Inflammatory macrophage (primary cell): ENCODE results near the gene BOD1.
A peak's percentile ranks its signal among the peaks of the same experiment; 100 is the strongest.
"Not testable (repeated sequence)": the region's sequence is repeated elsewhere in the genome, so short reads cannot be mapped to it uniquely, and the experiment has no call there.

ENCODE experiments used
- DNase-seq, 2 donors: peaks; one replicate each; pipeline ENCODE4 v3.0.0-alpha.2; 2020 to 2022

Gene BOD1

DNA sequence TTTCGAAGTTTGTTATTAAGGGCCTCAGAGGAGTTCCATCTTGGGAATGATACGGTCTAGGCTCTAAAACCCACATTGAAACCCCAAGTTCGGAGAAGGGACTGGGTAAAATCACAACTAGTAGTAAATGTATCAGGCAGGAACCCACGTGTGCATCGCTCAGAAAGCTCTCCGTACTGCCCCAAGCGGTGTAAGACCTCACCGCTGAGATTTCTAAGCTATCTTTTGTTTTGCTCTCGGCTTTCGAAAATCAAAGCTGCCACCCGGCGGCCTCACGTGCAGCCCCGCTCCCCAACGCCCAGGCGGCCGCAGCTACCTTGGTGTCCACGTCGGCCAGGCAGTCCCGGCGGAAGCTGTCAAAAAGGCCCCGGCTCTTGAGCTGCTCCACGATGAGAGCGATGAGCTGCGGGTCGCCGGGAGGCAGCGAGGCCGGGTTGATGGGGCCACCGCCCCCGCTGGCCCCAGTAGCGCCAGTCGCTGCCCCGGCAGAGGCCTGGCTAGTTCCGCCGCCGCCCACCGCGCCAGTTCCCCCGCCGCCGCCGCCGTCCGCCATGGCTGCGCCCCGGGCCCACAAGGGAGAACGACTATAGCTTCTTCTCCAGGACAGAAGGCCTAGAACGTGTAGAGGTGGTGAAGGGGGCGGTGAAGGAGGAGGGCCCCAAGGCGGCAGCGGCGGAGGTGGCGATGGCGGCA lies 420 bp downstream of the BOD1 start:
- peak; percentile 69 to 76 for DNase-seq

DNA sequence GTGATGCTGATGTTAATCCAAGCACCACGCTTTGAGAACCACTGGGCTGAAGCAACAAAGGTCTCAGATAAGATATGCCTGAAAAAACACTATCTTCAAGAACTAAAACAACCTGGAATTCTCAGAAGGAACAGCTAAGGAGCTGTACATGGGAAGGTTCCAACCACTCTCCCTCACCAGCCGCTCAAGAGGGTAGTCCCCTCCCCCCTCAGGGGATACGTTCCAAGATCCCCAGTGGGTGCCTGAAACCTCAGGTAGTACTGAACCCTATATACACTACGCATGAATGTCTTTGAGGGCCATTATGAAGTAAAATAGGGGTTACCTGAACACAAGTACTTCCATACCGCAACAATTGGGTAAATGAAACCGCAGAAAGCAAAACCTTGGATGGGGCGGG lies 1.9 kb downstream of the BOD1 start:
- DNase-seq, result no peak

DNA sequence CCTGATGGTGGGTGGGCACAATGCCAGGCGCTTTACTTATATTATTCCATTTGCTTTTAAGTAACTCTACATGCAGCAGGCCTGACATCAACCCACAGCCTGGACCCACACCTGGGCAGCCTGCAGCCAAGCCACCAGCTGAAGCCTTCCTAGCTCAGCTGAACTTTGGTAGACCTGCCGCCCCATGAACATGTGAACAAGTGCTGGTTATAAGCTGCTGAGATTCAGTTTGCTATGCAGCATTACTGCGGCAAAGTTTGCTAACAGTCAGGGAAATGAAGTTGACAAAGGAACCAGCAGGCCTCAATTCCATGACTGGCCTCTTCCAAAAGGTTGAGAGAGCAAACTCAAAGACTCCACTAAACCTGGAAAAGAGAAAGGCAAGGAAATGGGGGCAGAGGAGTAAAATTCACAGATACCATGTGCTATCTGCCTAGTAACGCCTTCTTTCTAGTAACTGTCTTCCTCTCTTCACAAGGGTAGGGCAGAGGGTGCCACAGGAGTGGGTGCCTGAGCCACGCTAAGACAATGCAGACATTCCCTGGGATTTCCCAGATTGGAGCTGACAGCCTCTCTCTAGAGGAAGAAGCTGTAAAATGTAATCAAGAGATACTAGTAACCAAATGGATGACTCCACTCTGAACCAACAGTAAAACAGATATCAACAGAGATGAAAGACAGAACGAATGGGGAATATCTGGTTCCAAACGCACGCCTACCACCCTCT lies 2.9 kb downstream of the BOD1 start:
- no peak for DNase-seq

DNA sequence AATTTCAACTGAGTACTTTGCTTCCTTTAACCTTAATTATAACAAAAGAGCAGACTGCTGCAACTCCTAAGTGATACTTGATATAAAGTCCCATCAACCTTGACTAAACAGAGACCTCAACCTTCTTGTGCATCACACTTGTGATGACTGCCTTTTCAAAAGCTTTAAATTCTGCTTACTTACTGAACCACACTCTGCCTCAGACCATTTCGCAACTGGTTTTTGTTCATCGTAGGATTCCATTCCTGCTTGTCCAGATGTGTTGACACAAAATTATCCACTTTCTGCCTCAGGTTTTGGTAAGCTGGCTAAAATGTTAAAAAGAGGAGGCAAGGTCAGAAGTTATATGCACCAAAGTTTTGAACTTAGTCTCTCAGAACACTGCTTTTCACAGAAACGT lies 3.5 kb downstream of the BOD1 start:
- no peak for DNase-seq

DNA sequence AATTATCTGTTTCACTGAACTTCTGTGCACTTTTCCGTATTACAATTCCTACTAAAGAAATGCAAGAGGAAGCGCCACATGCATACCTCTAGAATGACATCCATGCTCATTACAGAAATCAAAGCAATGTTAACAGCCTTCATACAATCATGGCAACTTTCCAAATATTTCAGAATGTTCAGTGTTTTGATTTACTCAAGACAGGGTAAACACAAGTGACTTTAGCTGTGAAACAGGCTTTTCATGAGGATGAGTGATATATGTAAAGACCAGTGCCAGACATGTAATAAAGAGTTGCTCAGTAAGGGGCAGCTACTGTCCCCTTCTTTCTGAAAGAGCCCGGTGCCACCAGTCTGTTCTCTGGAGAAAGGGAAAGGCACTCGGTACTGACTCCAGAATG lies 4.7 kb downstream of the BOD1 start:
- no peak for DNase-seq

DNA sequence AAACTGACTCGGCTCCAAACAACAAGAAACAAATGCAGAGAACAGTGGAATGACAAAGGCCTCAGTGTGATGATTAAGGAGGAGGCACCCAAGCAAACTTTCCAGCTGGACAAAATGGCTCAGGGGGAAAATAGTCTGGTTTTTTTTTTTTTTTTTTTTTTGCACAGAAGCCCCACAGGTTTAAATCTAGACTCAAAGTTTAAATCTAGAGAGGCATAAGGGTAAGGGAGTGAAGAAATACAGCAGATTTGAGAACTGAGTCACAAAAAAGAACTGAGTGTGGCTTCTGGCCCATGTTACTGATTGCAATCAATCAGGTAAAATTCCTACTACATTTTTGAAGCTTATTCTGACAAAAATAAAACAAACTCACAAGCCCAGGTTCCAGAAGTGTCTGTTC lies 12.3 kb downstream of the BOD1 start:
- no peak for DNase-seq

DNA sequence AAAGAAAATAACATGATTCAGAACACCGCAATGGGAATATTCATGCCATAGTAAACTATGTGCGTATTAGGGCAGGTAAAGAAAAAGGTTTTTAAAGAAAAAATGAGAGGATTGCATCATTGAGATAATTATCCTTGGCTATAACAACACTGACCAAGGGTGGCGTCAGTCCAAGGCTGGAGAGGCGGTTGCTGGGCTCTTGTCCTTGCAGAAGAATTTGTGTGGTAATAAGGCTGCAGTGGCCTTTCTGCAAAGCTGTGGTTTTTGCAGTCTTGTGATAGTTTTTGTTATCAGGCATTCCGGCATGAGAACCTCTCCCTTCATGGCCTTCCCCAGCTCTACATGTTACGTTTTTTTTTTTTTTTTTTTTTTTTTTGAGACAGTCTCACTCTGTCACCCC lies 14.0 kb downstream of the BOD1 start:
- DNase-seq, result peak; percentile 9 to 18

DNA sequence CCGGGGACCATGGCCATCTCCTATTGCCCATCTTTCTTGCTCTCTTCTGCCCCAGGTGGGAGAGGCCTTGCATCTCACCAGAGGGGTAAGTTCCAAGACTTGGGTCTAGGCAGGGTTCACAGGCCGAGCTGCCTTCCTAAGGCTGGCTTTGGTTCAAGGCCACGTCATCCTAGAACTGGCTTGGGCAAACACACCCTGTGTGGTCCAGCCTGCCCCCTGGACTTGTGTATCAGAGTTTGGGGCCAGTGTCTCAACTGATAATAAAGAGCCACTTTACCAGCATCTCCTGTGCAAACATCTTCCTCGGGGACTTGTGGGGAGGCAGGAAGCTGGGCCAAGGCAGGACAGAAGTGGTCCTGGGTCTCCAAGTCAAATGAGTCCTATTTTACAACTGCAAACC lies 17.8 kb downstream of the BOD1 start:
- no peak for DNase-seq

DNA sequence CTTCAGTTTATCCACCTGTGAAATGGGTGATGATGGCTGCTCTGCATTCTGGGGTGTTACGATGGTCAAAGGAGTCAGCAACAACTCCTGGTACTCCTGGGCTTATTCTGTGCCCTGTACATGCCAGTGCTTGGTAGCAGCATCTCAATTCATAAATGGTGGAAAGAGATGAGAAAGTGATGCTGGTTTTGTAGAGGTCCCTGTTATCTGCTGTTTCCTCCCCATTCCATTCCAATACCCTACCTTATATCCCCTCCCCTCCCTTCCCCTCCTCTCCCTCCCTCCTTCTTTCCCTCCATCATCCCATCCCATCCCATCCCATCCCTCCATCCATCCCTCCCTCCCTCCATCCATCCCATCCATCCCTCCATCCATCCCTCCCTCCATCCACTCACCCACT lies 19.1 kb downstream of the BOD1 start:
- DNase-seq, result no peak

DNA sequence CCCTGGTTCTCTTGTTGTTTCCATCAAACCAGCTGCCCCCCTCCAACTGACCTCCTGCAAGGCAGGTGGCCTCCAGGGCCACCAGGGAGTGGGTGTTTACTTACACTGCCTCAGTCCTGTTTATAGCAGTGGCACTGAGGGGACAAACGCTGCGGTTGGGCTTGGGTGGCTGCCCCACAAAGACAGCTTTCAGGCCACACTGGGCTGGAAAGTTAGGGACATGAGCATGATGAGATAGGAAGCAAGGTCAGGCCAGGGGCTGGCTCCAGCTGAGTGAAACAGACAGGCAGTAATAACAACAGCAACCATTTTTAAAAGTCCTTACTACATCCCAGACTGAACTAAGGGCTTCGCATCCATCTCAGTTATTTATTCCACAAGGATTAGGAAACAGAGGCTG lies 20.6 kb downstream of the BOD1 start:
- DNase-seq, result no peak

DNA sequence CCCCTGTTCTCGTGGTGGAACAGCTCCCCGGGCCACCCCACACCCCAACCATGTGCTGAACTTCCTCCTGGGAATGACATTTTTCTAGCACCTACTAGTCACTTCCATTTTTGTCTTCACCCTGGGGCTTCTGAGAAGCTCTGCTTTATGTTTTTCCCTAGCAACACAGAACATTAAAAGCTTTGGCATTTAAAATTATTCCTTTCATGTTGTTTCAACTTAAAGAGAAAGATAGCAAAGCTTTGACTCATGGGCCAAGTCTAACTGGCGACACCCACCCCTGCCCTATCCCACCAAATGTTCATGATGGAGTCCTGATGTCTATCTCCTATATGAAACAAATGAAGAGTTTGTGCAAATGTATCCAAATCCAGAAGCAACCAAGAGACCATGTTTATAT lies 22.4 kb downstream of the BOD1 start:
- DNase-seq, result no peak

DNA sequence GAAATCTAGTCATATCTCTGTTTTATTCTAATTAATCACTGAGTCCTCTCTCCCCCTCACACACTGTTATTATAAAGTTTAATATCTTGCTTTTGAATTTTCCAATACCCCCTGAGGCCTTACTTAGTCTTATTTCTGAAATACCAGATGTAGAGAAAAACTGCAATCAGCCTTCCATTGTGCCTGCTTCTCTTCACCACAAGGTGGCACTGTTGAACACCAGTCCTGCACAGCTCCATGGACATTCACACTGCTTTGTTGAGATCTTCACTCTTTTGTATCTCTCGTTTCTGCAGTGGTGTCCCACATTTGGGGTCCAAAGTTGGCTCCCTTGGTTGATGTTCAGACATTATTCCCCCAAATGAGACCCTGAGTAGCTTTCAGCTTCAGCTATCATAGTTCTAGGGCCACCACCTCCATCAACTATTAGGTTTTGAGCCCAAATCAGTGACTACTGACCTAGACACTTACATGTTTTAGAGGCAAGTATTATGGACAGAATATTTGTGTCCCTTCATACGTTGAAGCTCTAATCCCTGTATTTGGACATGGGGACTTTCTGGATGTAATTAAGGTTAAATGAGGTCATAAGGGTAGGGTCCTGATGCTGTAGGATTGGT lies 24.3 kb downstream of the BOD1 start:
- DNase-seq, result peak; percentile 24 to 33

DNA sequence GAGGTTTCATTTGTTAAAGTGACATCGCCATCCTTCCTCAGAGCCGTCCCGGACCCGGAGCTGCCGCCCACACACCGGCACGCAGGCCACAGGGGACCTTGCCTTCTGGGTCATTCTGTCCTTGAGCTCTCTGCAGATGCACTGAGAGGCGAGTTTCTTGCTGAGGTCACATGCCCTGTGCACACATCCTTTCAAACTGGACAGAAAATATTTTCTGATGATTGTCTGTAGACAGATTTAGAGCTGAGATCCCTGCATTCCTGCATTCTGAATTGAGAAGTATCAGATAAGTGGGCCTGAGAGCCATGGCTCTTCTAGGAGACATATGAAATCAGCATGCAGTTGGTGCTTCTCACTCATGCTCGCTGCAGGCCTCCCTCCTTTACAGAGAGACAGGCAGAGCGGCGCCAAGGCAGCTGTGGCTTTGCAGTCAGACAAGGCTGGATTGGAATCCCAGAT lies 25.4 kb downstream of the BOD1 start:
- no peak for DNase-seq

DNA sequence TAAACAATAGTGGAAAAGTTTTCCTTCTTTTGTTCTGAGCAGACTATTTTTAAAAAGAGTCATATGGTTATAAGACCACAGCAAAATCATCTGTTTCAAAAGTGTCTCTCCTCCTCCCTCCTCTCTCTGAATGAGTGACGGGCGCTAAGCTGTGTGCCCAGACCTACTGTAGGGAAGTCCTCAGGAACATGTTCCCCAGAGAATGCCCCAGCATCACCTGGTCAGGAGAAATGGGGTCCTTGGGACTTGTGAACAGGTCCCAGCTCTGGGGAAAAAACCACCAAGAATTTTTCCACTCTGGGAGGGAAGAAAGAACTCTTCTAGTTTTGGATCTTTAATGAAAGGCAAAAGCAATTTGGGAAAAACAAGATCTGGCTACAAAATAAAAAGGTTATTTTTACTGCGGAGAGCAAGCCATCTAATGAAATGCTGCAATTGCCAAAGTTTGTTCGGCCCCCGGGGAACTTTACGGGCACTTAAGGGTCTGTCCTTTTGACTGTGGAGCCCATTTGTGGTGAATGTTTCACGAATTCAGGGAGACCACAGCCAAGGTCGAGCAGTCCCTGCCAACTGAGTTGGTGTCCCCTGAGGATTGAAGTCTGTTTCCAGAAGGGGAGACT lies 25.9 kb downstream of the BOD1 start:
- no peak for DNase-seq

DNA sequence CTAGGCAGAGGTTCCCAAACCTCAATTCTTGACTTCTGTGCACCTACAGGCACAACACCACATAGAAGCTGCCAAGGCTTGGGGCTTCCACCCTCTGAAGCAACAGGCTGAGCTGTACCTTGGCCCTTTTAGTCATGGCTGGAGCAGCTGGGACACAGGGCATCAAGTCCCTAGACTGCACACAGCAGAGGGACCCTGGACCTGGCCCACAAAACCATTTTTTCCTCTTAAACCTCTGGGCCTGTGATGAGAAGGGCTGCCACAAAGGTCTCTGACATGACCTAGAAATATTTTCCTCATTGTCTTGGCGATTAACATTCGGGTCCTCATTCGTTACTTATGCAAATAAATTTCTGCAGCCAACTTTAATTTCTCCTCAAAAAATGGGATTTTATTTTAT lies 30.3 kb downstream of the BOD1 start:
- DNase-seq, result not testable (repeated sequence)

DNA sequence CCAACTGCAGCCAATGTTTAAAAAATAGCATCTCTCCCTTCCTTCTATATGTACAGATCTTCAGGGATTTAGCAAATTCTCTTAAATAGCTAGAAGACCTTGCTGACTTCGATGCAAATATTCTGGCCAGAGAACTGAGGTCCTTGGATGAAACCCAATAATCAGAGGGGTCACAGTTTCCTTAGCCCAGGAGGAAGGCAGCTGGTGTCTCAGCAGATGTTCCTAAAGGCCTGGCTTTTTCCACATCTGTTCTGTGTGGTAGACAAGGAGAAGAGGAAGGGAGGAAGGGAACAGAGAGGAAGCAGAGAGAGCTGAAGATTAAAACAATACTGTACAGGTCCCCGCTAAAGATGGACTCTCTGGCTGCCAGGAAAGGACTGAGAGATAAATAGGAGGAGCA lies 33.1 kb downstream of the BOD1 start:
- no peak for DNase-seq

DNA sequence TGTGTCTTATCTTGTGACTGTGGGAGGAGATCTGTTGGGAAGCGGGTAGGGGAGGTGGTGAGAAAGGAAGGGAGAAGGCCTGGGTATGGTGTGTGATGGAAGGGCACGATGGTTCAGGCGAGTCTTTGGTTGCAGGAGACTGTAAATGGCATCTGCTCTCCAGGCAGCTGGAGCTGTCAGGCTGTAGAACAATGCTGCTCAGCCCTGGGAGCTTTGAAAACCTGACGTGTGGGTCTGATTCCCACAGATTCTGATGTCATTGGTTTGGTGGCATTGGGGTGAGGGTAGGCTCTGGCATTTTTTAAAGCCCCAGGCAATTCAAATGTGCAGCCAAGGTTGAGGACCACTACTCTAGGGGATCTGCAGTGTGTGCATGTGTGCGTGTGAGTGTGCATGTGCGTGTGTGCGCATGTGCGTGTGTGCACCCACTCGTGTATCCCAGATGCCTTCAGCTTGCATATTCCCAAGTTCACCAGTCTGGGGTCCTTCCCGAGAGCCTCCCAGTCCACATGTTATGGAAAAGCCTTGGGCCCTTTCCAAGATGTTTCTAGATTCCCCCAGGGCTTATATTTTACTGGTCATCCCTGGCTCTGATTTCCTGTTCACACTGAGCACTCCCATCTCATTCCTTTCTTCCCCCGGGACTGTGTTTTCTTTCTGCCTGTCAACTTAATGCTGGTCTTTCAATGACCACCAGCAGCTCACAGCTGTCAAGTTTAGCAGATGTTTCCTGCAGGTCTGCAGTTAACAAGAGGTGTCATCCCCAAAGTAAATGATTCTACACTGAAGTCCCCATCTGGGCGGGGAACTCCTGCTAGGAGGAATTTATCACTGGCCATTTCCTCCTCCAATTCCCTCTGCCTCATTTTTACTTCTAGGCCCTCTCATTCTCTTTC lies 34.0 kb downstream of the BOD1 start:
- DNase-seq, result no peak

DNA sequence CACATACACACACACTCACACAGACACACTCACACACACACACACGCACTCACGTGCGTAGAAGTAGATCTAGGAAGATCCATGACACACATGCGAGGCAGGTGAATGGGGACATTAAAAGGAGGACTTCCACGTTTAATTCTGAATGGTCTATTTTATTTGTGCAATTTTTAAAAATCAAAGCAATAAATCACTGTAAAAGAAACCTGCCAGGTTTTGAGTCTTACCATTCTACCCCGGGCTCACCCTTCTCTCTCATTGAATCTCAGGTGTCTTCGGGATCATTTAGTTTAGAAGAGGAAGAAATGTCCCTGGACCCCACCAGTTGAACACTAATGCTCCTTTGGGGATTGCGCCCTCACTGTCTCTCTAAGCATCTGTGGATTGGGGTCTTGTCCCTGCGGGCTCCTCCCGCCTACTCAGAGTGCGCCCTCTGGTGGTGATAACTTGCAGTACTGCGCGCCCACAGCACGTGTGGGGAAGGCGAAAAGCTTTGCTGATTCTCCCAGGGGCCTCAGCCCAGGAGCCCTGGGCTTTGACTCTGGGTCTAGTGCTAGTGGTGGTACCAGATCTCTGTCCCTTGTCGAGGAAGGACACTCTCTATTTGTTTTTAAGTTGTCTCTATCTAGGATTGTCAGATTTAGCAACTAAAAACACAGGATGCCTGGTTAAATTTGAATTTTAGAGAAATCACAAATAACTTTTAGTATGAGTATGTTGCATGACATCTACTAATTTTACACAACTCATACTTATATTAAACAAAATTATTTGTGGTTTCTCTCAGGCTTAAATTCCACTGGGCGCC lies 34.8 kb downstream of the BOD1 start:
- DNase-seq, result peak; percentile 5 to 31

DNA sequence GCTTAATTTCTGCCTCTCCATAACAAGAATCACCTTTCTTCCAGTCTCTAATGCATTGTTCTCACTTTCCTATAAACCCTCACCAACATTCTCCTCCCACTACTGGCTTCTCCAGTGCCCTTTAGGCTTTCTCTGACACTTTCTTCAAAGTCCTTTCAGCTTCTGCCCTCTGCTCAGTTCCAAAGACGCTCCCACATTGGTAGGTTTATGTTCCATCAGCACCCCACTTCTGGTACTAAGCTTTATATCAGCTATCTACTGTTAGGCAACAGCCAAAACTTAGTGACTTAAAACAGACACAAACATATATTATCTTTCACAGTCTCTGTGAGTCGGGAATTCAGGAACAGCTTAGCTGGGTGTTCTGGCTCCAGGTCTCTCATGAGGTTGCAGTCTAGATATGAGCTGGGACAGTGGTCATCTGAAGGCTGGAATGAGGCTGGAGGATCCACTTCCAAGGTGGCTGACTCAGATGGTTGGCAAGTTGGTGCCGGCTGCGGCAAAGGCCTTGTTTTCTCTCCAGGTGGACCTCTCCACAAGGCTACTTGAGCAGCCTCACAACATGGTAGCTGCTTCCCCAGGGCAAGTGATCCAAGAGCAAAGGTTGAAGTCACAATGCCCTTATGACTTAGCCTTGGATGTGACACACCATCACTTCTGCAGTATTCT lies 37.4 kb downstream of the BOD1 start:
- no peak for DNase-seq

DNA sequence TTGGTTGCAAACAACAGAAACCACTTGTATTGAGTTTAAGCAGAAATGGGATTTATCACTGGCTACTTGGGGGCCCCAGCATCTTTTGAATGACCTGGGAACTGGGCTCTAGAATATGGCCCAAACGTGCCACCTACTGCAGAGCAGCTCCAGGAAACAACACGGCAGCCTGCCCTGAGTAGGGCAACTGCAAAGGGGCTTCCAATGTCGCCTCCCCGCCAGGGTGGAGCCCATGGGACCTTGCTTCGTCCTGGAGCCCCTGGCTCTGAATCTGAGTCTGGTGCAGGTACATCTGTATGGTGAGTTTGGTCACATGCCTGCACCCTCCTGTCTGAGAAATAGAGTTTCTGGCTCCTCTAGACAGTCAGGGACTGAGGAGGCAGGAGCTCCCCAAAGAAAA lies 38.6 kb downstream of the BOD1 start:
- DNase-seq, result no peak

DNA sequence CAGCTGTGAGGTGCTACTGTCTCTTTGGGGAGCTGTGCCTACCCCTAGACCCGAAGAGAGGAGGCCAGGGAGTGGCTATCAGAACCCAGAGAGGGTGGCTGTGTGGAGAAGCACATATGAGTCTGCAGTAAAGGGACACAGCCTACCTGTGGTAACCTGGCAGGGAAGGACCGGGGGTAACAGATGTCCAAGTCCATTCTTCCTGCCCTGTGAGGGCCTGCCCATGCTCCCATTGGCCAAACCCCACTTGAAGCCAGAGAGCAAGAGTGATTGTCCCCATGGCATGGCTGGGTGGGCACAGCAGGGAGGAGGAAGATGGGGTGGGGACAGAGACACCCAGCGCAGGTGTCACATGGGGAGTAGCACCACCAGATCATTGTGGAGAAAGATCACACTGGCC lies 39.3 kb downstream of the BOD1 start:
- no peak for DNase-seq
